ENCODE measurements around the gene EDIL3. TPM values are rescaled to one million over a fixed set of nuclear protein-coding genes. Genes with fewer than 3 reads are reported as not detected.

EDIL3 gene
- total and polyA plus RNA-seq, 2 donors (not counting 3 experiments of a cell fraction or from before 2014, with no cell fraction given): 9.1 to 28.8 TPM

- no TSS peak for BruUV-seq (replicated peaks)
- Histone ChIP-seq H3K9ac (replicated peaks; ENCODE audit: extremely low read depth, insufficient read depth, low read length) (no peak overlapping the region), H3K9me3 (replicated peaks; ENCODE audit: control insufficient read depth, insufficient read depth, low read length) (no peaks in the 10 kb centered on the region), H3K9me1 (replicated peaks; ENCODE audit: control insufficient read depth, extremely low read depth, insufficient read depth, low read length) (no peaks in the 10 kb centered on the region), H3K79me2 (ENCODE audit: control insufficient read depth, insufficient read depth, low read length) (no peaks in the 10 kb centered on the region), H4K20me1 (replicated peaks; ENCODE audit: control insufficient read depth, extremely low read depth, insufficient read depth, low read length) (no peaks in the 10 kb centered on the region), H3K4me1 (ENCODE audit: control insufficient read depth, extremely low read depth, insufficient read depth, low read length) (no peaks in the 10 kb centered on the region), H3K27ac (ENCODE audit: insufficient read depth, low read depth, low read length) (no peak overlapping the region), H2AFZ (ENCODE audit: low read depth, low read length) (no peak overlapping the region), H3K4me3 (replicated peaks in 1 of 3; ENCODE audit: insufficient read depth in 1 of 3, low read depth in 1 of 3, low read length in 3 of 3) (no peak overlapping the region), H3K36me3 (ENCODE audit: control insufficient read depth in 2 of 2, extremely low read depth in 1 of 2, insufficient read depth in 2 of 2, low read length in 2 of 2) (no peaks in the 10 kb centered on the region), H3K4me2 (ENCODE audit: insufficient read depth, low read length) (no peak overlapping the region), H3K27me3 (ENCODE audit: control insufficient read depth in 2 of 2, insufficient read depth in 2 of 2, low read length in 2 of 2) (no peaks in the 10 kb centered on the region)
- intact Hi-C loops (cut with micrococcal nuclease): no loop called here
- no peak for TF ChIP-seq FOS (IDR thresholded peaks at IDR 0.05; ENCODE audit: borderline replicate concordance, insufficient read depth, low read length)
- TF ChIP-seq POLR2AphosphoS5 (IDR thresholded peaks at IDR 0.05; ENCODE audit: insufficient read depth, low read depth, low read length): no peak
- no peak for TF ChIP-seq MAX (IDR thresholded peaks at IDR 0.05; ENCODE audit: insufficient read depth, insufficient read length)
- TF ChIP-seq EZH2 (IDR thresholded peaks at IDR 0.05; ENCODE audit: borderline replicate concordance, low read depth, low read length, severe bottlenecking): no peak
- TF ChIP-seq JUN (IDR thresholded peaks at IDR 0.05; ENCODE audit: borderline replicate concordance, insufficient read depth, insufficient read length, low read depth): no peak
- TF ChIP-seq POLR2A (IDR thresholded peaks at IDR 0.05; ENCODE audit: low read depth, low read length): no peak
- no peak for TF ChIP-seq MYC (IDR thresholded peaks at IDR 0.05; ENCODE audit: low read depth, low read length)
- no peak for TF ChIP-seq CTCF (IDR thresholded peaks at IDR 0.05; ENCODE audit: extremely low read depth in 1 of 2, insufficient read depth in 1 of 2, low read depth in 1 of 2, low read length in 2 of 2)
- no peak for TF ChIP-seq GATA2 (IDR thresholded peaks at IDR 0.05; ENCODE audit: insufficient read depth, insufficient read length, low read depth, low read length)
- DNase-seq (ENCODE audit: low read depth, low spot score) (no peak), FAIRE-seq (no peak)
- POLR2A ChIA-PET: no interaction called here
- CTCF ChIA-PET: no interaction called here
- dilution Hi-C loops (cut with MboI; ENCODE audit: extremely low pct_ligation_motif_present, low sequenced_read_pairs): no loop called here
Observed at GRCh38 chr5:84063041-84063440, 321.6 kb downstream of the EDIL3 start.
